Measurements from ENCODE around the gene STAG3.
"Not testable (repeated sequence)": the region's sequence is repeated elsewhere in the genome, so short reads cannot be mapped to it uniquely, and the experiment has no call there.

The STAG3 gene

DNA sequence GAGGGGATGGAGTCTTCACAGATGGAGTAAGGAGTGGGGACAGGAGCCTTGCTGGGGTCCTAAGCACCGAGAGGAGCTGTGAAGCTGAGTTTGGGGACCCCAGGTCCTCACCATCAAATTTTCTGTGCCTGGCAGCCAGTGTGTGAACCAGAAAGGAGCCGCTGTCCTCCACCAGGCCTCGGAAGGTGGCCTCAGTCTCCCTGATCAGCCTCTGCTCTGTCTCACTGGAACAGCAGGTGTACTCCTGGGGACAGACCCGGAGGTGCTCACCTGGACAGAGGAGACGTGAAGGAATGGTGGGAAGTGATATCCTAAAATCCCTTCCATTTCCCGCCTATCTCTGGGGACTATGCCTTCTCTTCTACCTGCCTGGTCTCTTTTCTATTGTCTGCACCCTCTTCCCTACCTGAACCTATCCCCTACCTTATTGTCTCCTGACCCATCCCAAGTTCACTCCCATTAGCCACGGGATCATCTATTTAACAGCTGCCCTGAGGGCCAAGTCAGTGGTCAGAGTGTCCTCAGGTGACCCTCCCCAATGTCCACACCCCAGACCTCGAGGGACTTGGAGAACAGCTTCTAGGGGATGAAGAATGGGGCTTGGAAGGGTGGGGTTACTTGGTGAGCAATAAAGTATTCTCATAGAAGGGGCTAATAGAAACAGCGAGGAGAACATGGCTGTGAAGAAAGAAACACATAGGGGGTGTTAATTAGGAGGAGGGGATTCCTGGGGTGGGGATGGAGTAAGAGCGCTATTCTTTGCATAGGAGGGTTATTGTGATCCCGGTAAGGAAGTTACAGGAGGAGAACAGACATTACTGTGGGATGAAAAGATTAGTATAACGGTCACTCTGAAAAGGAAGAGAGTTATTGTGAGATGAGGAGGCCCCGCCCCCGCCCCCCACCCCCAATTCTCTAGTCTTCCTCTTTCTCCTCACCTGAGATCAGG is 1.3 kb upstream of the STAG3 start:
- DNase-seq: no peak

DNA sequence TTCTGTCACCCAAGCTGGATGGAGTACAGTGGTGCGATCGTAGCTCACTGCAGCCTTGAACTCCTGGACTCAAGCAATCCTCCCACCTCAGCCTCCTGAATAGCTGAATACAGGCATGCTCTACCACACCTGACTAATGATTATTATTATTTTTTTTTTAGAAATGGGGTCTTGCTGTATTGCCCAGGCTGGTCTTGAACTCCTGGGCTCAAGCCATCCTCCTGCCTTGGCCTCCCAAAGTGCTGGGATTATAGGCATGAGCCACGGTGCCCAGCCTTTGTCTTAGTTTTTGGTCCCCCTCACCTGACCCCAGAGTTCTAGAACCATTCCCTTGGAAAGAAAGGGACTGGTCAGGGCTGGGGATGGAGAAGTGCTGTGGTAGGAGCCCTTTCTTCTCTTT is 2.4 kb downstream of the STAG3 start:
- not testable (repeated sequence) for DNase-seq

DNA sequence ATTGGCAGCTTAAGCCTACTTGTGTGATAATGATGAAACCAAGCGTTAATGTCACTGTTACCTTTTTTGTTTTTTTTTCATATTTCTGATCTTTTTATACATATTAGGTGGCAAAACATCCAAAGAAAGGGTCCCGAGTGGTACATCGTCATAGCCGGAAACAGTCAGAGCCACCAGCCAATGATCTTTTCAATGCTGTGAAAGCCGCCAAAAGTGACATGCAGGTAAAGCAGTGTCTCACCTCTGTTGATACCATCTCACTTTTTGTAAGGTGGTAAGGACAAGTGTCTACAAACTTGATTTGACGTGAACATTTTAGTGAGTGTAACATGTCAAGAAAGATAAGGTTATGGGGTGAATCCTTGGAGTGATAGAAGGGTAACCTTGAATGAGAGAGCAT is 4.9 kb downstream of the STAG3 start:
- DNase-seq: not testable (repeated sequence)

DNA sequence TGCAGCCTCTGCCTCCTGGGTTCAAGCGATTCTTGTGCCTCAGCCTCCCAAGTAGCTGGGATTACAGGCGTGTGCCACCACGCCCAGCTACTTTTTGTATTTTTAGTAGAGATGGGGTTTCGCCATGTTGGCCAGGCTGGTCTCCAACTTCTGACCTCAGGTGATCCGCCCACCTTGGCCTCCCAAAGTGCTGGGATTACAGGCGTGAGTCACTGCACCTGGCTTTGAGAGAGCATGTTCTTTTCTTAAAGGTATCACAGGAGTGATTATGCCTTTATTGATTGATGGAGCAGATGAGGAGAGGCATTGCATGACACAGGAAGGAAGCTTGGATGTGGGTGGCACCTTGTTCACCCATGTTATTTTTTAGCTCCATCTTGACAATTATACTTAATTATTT is 5.4 kb downstream of the STAG3 start:
- not testable (repeated sequence) for DNase-seq

DNA sequence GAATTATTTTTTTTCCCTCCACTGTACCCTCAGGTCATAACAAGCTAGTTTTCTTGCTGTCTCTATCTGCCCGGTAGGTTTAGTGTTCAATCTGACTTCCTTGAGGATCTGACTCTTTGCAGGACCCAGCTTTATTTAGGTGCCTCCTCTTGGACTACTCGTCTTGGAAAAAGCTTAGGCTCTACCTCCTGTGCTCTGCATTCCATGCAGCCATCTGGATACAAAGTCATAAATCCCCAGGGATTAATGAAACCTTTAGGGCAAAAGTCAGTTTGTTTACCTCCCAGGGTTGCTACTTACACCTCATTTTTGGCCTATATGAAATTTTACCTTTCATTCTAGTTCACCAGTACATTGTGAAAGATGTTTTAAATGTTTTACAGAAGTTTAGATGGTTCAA is 8.0 kb downstream of the STAG3 start:
- no peak for DNase-seq

DNA sequence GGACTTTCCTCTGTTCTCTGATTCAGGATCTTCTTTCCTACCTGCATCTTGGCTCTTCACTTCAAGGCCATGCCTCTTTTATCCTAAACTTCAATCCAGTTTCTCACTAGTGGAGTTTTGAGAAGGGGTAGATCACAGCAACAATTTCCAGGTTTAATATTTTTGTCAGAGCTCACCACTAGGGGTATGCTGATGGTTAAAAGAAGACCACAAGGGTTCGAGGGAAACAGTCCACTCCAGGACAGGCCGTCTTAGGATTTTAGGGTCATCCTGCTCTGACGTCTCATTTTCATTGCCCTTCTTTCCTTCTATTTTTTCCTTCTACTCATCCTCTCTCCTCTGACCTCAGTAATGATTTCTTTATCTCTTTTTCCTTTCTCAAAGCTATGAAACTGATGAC is 11.3 kb downstream of the STAG3 start:
- no peak for DNase-seq

DNA sequence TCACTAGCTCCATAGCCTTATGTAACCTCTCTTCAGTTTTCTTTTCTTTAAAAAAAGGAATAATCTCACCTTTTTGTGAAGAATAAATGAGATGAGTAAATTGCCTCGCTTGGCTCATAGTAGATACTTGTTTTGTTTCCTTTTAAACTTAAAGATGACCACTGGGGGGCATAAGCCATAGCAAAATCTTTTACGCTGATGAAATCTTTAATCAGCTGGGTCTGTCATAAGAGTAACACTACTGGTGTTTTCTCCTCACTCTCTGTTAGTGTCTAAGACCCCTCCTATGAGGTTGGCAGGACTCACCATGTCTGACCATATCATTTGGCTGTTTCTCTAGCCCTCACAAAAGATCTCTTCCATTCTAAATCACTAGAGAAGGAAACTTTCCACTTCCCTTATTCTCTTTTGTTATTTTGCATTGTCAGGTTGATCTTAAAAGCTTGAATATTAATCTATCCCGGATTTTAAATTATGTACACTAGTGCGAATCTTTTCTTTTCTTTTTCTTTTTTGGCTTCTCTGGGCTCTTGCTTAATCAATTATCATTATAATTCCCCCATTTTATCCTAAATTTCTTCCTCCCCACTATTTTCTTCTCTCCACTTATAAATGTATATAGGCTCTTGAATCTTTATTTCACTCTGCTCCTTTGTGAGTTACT is 12.5 kb downstream of the STAG3 start:
- DNase-seq: no peak

DNA sequence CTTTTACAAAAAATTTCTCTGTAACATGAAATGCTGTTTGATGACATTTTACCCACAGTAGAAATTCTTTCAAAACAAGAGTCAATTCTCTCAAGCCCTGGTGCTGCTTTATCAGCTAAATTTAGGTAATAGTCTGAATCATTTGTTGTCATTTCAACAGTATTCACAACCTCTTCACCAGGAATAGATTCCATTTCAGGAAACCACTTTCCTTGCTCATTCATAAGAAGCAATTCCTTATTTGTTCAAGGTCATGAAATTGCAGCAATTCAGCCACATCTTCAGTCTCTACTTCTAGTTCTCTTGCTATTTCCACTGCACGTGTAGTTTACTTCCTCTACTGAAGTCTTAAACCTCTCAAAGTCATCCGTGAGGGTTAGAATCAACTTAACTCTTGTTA is 14.1 kb downstream of the STAG3 start:
- DNase-seq: no peak

DNA sequence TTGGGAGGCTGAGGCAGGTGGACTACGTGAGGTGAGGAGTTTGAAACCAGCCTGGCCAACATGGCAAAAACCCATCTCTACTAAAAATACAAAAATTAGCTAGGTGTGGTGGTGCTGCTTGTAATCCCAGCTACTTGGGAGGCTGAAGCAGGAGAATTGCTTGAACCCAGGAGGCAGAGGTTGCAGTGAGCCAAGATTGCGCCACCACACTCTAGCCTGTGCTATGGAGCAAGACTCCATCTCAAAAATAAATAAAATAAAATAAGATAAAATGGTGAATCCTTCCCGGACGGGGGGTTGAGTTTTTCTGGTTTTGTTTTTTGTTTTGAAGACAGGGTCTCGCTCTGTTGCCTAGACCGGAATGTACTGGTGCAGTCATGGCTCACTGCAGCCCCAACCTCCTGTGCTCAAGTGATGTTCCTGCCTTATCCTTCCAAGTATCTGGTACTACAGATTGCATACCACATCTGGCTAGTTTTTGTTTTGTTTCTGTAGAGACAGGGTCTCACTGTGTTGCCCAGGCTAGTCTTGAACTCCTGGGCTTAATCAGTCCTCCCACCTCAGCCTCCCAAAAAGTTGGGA is 14.7 kb downstream of the STAG3 start:
- DNase-seq: not testable (repeated sequence)

DNA sequence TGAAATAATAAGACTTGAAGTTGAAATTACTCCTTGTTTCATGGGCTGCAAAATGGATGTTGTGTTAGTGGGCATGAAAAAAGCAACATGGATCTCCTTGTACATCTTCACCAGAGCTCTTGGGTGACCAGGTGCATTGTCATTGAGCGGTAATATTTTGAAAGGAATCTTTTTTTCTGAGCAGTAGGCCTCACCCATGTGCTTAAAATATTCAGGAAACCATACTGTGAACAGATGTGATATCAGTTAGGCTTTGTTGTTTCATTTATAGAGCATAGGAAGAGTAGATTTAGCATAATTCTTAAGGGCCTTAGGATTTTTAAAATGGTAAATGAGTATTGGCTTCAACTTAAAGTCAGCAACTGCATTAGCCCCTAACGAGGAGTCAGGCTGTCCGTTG is 15.3 kb downstream of the STAG3 start:
- DNase-seq: no peak

DNA sequence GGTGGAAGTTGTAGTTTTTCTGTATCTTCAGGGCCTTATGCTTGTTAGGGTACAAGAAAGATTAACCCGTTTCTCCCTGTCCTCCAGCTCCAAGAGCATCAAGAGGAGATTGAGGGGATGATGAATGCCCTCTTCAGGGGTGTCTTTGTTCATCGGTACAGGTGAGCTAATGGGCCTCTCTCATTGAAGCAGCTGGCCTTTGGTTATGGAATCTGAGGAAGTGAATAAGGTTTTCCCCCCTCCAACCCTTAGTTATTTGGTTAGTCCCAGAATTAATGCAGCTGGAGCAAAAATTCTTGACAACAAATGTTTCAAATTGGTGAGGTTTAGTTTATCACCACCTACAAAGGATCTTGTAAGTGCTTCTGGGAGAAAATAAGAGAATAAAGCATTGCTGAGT is 17.5 kb downstream of the STAG3 start:
- no peak for DNase-seq

DNA sequence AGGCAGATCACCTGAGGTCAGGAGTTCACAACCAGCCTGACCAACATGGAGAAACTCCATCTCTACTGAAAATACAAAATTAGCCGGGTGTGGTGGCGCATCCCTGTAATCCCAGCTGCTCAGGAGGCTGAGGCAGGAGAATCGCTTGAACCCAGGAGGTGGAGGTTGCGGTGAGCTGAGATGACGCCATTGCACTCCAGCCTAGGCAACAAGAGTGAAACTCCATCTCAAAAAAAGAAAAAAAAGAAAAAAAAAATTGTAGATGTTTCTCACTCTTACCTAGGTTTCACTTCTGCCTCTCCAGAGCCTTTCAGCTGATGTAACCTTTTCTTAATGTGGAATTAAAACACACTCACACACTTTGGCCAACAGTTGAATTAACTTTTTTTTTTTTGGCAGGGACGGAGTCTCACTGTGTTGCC is 18.2 kb downstream of the STAG3 start:
- not testable (repeated sequence) for DNase-seq

DNA sequence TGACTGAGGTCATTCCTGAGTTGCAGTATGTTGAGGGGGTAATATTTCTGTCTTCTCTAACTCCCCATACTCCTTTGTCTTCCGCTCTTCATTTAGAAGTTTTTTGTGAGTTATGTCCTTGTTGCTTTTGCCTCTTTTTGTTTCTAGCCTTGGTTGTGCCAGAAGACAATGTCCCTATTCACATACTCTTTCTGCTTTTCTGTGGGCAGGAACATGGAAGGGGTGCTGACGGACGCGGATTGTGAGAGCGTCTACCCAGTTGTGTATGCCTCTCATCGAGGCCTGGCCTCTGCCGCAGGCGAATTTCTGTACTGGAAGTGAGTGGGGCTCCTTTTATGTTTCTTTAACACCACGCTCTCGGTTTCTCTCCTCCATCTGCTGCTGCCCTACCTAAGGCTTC is 20.5 kb downstream of the STAG3 start:
- no peak for DNase-seq

DNA sequence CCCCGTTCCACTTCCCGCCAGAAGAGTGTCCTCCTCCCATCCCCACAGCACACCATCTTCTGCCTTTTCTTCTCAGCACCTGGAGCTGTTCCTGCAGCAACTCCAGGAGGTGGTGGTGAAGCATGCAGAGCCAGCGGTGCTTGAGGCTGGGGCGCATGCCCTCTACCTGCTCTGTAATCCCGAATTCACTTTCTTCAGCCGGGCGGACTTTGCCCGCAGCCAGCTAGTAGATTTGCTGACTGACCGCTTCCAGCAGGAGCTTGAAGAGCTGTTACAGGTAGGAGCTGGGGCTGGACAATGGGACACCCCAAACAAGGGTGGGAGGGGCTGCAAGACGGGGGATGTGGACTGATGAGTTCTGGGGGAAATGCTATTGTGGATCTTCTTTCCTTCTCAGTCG is 23.0 kb downstream of the STAG3 start:
- DNase-seq: no peak

DNA sequence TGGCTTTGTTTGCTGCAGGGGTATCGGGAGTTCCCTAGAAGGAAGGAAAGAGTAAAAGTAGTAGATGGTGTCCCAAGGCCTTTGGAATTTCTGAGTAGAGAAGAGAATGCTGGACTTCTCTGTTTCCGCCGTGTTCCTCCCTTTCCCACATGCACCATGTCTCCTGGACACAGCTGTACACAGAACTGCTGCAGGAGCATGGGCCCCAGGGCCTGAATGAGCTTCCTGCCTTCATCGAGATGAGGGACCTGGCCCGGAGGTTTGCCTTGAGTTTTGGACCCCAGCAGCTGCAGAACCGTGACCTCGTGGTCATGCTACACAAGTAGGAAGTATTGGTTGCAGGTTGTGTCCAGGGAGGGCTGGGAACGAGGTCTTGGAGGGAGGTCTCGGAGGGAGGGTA is 26.7 kb downstream of the STAG3 start:
- DNase-seq: no peak

DNA sequence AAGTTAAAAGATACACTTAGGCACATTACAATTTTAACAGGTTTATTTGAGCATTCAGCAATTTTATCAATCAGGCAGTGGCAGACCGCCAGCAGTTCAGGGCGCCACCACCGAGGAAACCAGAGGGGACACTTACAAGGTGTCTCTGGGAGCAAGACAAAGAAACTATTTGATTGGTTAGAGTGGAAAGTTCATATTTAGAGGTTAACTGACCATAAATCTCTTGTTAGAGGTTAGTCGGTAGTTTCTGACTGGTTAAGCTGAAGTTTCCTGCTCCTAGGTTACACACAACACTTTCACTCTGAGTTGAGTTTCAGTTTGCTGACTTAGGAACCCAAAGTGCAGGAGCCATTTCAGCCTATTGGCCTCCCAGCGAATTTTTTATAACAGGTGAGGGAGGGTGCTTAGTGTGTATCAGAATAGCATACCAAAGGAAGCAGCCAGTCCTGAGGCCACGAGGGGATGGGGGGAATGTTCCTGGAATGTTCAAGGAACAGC is 31.2 kb downstream of the STAG3 start:
- no peak for DNase-seq

DNA sequence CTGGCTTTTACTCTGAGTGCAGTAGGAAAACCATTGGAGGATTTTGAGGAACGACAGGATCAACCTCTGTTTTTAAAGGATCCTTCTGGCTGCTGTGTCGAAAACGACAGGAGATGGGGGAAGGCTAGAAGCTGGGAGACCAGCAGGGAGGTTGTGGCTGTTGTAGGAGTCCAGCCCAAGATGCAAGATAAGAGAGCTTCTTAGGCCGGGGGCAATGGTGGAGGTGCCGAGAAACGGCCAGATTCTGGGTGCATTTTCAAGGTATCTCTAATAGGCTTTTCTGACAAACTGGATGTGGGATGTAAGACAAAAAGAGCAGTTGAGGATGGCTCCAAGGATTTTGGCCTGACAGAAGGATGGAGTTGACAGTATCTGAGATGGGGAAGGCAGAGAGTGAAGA is 31.8 kb downstream of the STAG3 start:
- DNase-seq: no peak

DNA sequence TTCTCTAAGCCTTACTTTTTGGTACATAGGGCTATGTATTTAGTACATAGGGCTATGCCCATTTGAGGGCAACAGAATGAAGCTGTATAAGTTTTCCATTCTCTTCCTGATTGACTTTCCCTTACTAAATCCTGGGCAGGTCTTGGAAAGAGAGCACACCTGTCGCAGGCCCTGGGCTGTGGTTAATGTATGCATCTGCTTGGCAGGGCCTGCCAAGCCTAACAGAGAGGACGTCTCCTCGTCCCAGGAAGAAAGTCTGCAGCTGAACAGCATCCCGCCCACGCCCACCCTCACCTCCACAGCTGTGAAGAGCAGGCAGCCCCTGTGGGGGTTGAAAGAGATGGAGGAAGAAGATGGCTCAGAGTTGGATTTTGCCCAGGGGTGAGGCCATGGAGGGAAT is 33.1 kb downstream of the STAG3 start:
- no peak for DNase-seq

DNA sequence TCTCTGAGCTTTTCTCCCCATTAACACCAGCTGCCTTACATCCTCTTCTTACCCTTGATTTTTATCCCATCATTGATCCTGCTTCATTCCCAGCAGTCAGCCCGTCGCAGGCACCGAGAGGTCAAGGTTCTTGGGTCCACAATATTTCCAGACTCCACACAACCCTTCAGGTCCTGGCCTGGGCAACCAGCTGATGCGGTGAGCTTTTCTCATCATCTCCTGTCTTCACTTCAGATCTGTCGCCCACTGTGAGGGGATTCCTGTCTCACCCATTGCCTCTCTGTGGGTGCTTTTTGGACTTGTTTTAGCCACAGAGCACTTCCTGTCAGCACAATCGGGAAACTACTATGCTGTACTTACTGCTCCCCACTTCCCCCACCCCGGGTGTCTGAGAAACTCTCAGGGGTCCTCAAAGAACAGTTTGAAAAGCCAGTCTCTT is 33.6 kb downstream of the STAG3 start:
- no peak for DNase-seq

DNA sequence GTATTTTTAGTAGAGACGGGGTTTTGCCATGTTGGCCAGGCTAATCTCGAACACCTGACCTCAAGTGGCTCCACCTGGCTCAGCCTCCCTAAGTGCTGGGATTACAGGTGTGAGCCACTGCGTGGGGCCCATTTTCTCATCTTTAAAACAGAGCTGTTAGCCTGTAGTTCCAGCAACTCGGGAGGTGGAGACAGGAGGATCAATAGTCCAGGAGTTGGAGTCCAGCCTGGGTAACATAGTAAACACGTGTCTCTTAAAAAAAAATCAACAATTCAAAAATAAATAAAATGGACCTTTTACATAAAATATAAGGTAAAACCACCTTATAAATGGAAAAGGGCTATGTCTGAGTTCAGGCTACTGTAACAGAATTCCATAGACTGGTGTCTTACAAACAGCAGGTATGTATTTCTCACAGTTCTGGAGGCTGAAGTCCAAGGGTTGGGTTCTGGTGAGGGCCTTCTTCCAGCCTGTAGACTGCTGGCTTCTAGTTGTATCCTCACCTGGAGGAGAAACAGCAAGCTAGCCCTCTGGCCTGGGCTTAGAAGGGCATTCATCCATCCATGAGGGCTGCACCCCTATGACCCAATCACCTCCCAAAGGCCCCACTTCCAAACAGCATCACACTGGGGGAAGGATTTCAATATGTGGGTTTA is 35.0 kb downstream of the STAG3 start:
- no peak for DNase-seq

DNA sequence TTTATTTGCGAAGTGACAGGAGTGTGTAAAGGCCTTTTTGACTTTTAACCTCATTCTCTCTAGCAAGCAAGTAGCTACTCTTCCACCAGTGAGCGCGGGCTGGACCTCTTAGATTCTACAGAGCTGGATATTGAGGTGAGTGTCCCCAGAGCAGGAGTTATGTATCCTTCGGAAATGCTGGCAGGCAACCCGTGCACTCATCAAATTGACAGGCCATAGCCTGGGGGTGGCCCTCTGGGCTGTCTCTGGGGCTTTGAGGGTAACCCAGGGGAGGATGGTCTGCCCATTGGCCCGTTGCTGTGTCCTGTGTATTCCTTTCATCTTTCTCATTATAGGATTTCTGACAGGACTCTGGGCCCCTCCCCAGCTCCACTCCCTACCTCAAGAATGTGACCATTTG is 36.0 kb downstream of the STAG3 start:
- no peak for DNase-seq

DNA sequence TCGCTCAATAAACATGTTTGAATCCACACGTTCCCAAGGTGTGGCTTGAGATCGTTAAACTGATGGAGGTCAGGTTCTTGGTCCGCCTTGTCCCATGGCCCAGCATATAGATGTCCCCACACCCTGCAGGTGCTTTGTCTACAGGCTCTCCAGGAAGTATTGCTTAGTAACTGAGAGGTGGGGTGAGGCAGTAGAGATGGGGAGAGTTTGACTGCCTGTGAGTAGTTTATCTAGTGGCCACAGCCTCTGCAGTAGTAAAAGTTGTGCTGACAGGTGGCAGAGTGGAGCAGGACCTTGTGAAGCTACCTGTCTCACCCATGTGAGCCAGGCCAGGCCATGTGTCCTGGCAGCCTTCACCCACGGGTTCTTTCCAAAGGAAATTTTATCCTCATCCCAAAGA is 36.6 kb downstream of the STAG3 start:
- not testable (repeated sequence) for DNase-seq

DNA sequence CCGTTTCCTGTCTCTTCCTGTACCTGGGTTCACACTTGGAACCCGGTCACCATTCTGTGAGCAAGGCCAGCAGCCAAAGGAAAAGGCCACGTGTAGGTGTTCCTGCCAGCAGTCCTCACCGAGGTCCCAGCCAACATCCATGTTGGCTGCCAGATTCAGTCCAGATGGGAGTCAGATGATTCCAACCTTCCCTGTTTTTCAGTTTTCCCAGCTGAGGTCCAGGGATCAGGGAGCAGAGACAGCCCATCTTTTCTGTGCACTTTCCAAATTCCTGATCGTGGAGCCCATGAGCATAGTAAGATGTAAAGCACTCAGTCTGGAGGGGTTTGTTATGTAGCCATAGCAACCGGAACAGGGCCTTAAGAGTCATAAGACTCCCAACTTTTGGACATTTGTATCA is 38.2 kb downstream of the STAG3 start:
- no peak for DNase-seq

Data from activated CD4-positive, alpha-beta T cell treated with anti-CD3 and anti-CD28 coated beads for 1 hour (primary cell).